HT1080 (cell line): ENCODE measurements around the gene DPEP2. TPM values are rescaled to one million over a fixed set of nuclear protein-coding genes. Genes with fewer than 3 reads are reported as not detected.

Experiments
- DNase-seq: peaks from one replicate; pipeline ENCODE4 v3.0.0-alpha.2; 2015; ENCODE audit warnings: low read depth
- total RNA-seq: library from RNA; depleted of rRNA; stranded (reverse); fragments of >200 nt; shearing (Covaris generic); gene quantifications from 2 replicates; pipeline ENCODE4 v1.2.3, GENCODE V29; 2014

The DPEP2 gene
- total RNA-seq, 1 experiment from 2014 or later, result not detected

DNA sequence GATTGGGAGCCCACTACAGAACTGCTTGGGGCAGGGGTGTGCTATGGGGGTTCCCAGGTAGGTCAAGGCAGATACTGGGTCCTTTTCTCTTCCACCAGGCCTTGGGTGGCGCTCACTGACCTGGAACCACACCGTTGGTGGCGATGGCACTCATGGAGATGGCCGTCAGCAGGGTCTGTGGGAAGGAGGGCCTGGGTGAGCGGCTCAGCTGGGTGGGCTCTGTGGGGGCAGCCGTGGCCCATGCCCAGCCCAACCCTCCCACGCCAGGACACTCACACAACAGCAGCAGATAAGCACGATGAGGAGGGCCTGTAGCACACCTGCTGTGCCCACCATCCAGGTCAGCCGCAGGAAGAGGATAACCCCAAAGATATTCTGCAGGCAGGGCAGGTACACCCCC, 41.7 kb downstream of the DPEP2 start:
- DNase-seq, result no peak

- DNase-seq, result no peak
These were observed 44.7 kb downstream of the DPEP2 start for GRCh38 chr16:67954421-67955196.

DNA sequence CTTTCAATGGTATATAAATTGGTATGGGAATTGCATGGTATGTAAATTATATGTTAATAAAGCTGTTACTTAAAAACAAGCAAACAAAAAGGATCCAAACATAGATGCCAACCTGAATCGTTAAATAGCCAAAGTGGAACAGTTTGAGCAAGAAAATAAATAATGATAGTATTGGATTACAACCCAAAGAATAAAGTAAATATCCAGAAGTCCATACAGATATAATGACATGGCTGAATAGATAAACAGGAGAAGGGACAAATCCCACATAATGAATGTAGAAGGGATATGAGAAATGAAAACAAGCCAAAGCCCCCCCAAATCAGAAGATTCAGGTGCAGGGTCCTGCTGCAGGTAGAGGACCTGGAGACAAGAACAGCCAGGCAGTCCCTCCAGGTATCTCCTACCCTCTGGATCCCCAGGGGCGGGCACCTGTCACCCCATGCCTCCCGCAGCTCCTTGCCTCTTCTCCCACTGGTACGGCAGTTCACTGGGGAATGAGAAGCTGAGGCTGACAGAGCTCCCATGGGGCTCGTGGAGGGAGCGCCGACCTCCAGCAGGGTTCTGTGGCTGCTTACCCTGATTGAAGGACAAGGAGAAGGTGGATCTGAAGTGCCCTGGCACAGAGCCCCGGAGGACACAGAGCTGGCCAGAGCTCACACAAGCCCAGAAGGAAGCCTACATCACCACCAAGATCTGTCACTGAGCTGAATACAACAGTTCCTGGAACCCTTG, 45.5 kb downstream of the DPEP2 start:
- no peak for DNase-seq

DNA sequence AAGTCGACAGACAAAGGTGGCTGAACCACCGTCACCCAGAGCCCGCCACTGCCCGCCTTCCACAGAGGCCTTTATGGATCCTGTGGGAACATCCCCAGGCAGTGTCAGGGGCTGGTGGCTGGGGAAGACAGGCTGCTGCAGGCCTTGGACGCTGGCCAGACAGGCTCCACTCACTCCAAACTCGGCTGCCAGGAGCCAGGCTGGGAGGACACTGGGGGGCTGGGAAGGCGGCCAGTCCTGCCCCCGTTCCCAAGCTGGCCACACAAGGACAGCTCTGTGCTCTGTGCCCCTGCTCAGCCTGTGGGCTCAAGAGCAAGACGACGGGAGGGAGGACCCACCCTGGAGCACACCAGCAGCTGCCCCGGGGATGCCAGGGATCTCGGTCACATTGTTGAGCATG, 47.8 kb downstream of the DPEP2 start:
- no peak for DNase-seq

DNA sequence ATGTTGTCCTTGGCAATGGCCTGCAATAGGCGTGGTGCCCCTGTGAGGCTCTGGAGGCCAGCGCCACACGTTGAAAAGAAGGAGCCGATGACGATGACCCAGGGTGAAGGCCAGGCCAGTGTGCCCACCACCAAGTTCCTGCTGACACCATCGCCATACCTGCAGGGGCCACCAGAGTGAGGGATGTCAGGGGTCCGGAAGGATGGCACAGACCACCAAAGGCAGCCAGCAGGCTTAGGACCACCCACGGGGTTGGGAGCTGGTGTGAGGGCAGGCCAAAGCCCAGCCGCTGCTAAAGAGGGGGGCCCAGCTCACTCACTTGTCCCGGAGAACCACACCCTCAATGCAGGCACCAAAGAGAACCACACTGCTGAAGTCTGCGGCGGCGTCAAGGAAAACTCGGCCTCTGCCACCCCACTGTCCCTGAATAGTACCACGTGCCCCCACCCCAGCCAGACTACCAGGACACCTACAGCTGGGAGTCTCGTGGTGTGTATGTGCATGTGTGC, 48.9 kb downstream of the DPEP2 start:
- DNase-seq, result no peak

DNA sequence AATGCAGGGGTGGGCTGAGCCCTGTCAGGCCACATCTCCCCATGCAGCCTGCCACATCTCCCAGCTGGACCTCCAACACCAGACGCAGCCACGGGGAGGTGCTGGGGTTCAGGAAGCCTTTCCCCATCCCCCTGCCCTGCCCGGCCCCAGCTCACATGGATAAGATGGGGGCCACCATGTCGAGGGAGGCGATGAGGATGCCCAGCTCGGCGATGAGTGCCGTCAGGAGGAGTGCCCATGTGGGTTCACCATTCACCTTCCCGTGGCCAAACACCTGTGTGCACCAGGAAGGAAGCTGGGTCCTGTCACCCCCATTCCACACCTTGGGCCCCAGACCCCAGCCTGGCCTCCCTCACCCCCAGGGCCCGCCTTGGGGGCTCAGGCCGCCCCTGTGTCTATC, 49.6 kb downstream of the DPEP2 start:
- no peak for DNase-seq

GRCh38 chr16:67948015-67948414, 51.3 kb downstream of the DPEP2 start:
- no peak for DNase-seq

DNA sequence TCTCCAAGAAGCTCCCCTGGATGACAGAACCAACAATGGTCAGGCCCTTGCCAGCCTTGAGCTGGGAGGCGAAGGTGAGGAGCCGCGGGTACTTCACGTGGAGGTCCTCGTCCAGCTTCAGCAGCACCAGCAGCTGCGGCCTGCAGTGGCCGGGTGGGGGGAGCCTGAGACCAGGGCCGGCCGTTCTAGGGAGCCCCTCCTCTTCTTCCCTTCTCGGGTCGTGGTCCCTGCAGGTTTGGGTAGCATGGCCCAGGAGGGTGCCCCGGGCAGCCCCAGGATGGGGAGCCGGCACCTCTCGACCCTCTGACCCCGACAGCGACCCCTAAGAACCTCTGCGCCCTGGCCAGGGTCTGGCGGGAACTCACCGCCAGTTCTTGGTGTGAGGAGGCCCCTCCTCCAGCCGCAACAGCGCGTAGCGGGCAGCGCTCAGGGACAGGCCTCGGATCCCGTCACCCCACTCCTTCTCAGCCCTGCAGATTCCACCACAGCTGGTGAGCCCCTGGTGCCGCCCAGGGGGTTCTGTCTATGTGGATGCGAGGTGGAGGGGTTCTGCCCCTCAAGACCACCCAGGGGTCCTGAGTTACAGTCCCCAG, 52.2 kb downstream of the DPEP2 start:
- DNase-seq, result no peak

DNA sequence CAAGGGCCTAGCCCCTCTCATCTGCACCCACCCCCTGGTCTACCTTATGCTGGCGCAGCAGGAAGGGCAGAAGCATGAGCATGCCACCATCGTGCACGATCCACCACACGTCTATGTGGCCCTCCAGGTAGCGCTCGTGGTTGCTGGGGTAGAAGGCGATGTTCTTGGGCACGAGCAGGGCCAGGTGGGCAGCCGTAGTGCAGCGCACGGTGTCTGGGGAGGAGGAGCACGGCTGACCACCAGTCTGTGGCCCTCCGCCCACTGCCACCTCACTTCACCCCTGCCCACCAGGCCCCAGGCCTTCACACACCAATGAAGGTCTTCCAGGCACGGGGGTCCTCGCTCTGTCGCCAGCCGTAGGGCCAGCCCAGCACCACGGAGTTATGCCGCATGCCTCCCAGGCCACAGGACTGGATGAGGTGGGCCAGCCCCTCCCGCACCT, 53.1 kb downstream of the DPEP2 start:
- DNase-seq, result no peak

GRCh38 chr16:67945392-67945933, 53.8 kb downstream of the DPEP2 start:
- DNase-seq, result no peak

DNA sequence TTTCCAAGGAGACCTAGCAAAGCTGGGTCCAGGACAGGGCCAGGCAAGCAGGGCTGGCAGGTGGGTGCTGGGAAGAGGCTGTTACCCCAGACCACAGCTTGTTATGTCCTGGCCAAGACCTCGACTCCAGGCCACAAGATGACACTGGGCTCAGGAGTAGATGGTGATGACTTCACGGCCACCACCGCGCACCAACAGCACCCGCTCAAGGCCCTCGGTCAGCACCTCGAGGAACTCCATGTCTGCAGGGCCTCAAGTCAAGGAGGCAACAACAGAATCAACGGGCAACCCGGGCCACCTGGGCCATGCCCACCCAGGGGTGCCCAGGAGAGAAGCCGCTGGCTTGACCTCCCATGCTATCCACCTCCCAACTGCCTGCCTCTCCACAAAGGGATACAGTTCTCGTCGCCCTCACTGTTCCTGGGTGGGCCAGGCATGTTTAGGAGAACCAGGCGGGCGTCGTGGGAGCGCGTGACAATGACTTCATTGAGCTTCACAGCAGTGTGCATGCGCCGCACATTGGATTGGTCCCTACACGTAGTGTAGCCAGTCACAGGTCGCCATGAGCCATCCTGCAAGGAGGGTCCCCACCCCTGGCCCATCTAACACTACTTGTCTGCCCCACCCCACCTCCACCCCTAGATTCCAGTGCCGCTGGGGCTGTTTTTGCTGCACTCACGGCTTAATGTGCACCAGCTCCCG, 54.4 kb downstream of the DPEP2 start:
- no peak for DNase-seq

DNA sequence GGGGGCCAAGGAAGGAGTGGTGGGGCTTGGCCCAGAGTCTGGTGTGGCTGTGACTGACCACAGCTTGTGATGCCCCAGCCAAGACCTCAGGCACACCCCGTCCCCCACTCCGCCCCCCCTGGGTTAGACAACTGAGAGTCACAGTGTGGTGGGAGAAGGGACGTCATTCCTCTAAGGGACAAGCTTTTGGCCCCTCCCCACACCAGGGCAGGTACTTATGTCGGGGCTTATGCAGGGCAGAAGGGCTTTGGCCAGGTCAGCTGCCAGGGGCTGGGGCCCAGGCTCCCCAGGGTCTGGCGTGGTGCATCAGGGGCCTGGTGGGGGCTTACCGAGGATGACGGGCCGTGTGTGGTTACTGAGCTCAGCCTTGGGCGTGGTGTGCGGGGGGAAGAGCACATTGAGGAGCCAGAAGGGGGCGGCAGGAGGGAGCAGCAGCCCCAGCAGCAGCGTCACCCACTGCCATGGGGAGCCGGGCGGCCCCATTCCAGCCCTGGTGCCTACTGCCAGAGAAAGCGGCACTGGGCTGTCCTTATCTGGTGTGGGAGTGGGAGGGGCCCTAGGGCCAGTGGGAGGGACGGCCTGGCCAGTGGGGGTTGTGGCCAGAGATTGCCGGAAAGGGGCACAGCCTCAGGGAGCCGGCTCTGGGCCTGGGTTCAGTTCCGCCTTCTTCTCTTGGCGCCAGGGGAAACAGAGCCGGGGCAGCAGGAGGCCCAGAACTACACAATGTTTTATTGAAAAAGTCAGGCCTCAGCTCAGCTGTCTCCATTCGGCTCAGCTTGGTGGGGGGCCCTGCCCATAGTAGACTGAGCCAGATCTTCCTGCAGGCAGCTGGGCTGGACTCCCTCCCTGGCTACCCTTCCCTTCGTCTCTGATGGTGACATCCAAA, 55.4 kb downstream of the DPEP2 start, which contains the start of gene LCAT:
Gene LCAT (minus strand): TSS at position 502 of the 886 bp plus-strand sequence. CDS start 19 bp downstream, at position 483.
- no peak for DNase-seq

GRCh38 chr16:67943256-67943618, 56.0 kb downstream of the DPEP2 start:
- no peak for DNase-seq

GRCh38 chr16:67942510-67943255, 56.6 kb downstream of the DPEP2 start:
- no peak for DNase-seq

GRCh38 chr16:67942200-67942509, 57.1 kb downstream of the DPEP2 start:
- no peak for DNase-seq

- DNase-seq, result no peak
These were observed 57.6 kb downstream of the DPEP2 start for GRCh38 chr16:67941469-67942199.

GRCh38 chr16:67940446-67941089, 58.7 kb downstream of the DPEP2 start:
- DNase-seq, result no peak
